ENCODE data around the gene PNPLA7.

DNA sequence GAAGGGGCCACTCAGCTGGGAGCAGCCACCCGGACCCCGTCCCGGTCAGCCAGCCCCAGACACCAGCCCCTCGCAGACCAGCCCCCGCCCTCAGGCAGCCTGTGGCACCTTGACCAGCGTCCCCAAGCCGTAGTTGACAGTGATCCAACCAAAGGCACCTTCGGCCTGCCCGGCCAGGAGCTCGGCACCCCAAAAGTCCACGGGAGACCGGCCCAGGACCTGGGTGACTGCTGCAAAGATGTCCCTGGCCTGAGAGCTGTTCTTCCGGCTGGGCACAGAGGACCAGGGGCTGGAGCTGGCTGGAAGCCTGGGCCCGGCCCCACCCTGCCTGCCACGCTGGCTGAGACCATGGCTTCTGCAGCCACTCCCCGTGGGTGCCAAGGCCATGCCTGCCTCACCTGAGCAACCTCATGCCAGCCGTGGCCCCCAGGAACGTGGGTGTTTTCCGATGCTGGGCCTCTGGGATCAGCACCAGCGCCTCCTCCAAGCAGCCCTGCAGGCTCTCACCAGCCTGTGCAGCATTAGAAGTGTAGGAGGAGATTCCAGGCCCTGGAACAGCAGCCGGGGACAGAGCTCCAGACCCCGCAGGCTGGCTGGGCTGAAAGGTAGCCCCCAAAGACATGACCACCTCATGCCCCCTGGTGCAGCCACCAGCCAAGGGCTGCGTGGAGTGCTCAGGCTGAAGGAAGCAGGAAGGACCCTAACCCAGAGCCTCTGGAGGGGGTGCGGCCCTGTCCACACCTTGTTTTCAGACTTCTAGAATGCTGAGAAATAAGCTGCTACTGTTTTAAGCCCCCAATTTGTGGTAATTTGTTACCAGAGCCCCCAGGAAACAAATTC, 113.2 kb downstream of the PNPLA7 start:
- TF ChIP-seq YY1 (IDR thresholded peaks at IDR 0.05) (no peak), TAF1 (conservative IDR thresholded peaks at IDR 0.05) (no peak), JUND (IDR thresholded peaks at IDR 0.05) (no peak), GABPA (IDR thresholded peaks at IDR 0.05 in 1 of 2, conservative IDR thresholded peaks at IDR 0.05 in 1 of 2) (no peak), FOXA1 (IDR thresholded peaks at IDR 0.05) (no peak), SP1 (IDR thresholded peaks at IDR 0.05) (no peak), EGR1 (IDR thresholded peaks at IDR 0.05; ENCODE audit: low read depth in 2 of 2) (no peak), RAD21 (IDR thresholded peaks at IDR 0.05) (no peak)
- TF ChIP-seq, protein P1, sequence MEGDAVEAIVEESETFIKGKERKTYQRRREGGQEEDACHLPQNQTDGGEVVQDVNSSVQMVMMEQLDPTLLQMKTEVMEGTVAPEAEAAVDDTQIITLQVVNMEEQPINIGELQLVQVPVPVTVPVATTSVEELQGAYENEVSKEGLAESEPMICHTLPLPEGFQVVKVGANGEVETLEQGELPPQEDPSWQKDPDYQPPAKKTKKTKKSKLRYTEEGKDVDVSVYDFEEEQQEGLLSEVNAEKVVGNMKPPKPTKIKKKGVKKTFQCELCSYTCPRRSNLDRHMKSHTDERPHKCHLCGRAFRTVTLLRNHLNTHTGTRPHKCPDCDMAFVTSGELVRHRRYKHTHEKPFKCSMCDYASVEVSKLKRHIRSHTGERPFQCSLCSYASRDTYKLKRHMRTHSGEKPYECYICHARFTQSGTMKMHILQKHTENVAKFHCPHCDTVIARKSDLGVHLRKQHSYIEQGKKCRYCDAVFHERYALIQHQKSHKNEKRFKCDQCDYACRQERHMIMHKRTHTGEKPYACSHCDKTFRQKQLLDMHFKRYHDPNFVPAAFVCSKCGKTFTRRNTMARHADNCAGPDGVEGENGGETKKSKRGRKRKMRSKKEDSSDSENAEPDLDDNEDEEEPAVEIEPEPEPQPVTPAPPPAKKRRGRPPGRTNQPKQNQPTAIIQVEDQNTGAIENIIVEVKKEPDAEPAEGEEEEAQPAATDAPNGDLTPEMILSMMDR (IDR thresholded peaks at IDR 0.05; ENCODE audit: low read depth, low read length, missing input control): no peak
- TF ChIP-seq, protein P2, sequence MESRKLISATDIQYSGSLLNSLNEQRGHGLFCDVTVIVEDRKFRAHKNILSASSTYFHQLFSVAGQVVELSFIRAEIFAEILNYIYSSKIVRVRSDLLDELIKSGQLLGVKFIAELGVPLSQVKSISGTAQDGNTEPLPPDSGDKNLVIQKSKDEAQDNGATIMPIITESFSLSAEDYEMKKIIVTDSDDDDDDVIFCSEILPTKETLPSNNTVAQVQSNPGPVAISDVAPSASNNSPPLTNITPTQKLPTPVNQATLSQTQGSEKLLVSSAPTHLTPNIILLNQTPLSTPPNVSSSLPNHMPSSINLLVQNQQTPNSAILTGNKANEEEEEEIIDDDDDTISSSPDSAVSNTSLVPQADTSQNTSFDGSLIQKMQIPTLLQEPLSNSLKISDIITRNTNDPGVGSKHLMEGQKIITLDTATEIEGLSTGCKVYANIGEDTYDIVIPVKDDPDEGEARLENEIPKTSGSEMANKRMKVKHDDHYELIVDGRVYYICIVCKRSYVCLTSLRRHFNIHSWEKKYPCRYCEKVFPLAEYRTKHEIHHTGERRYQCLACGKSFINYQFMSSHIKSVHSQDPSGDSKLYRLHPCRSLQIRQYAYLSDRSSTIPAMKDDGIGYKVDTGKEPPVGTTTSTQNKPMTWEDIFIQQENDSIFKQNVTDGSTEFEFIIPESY (IDR thresholded peaks at IDR 0.05): no peak
- TF ChIP-seq, protein P3, sequence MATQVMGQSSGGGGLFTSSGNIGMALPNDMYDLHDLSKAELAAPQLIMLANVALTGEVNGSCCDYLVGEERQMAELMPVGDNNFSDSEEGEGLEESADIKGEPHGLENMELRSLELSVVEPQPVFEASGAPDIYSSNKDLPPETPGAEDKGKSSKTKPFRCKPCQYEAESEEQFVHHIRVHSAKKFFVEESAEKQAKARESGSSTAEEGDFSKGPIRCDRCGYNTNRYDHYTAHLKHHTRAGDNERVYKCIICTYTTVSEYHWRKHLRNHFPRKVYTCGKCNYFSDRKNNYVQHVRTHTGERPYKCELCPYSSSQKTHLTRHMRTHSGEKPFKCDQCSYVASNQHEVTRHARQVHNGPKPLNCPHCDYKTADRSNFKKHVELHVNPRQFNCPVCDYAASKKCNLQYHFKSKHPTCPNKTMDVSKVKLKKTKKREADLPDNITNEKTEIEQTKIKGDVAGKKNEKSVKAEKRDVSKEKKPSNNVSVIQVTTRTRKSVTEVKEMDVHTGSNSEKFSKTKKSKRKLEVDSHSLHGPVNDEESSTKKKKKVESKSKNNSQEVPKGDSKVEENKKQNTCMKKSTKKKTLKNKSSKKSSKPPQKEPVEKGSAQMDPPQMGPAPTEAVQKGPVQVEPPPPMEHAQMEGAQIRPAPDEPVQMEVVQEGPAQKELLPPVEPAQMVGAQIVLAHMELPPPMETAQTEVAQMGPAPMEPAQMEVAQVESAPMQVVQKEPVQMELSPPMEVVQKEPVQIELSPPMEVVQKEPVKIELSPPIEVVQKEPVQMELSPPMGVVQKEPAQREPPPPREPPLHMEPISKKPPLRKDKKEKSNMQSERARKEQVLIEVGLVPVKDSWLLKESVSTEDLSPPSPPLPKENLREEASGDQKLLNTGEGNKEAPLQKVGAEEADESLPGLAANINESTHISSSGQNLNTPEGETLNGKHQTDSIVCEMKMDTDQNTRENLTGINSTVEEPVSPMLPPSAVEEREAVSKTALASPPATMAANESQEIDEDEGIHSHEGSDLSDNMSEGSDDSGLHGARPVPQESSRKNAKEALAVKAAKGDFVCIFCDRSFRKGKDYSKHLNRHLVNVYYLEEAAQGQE (IDR thresholded peaks at IDR 0.05): no peak
- TF ChIP-seq, protein P4, sequence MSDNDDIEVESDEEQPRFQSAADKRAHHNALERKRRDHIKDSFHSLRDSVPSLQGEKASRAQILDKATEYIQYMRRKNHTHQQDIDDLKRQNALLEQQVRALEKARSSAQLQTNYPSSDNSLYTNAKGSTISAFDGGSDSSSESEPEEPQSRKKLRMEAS (IDR thresholded peaks at IDR 0.05): no peak
